ENCODE data around the gene FHOD3. TPM values are rescaled to one million over a fixed set of nuclear protein-coding genes. Genes with fewer than 3 reads are reported as not detected.
A peak's percentile ranks its signal among the peaks of the same experiment; 100 is the strongest.

The FHOD3 gene
- total RNA-seq, 3 donors from 2014 or later: 2.7 to 14.4 (median 4.0) TPM

GRCh38 chr18:36490897-36491296, 193.4 kb downstream of the FHOD3 start:
- Histone ChIP-seq H3K36me3 (ENCODE audit: low read depth) (no peaks in the 10 kb centered on the region), H3K4me1 (ENCODE audit: low read depth) (no peaks in the 10 kb centered on the region), H3K9me3 (no peaks in the 10 kb centered on the region), H3K4me3 (no peak overlapping the region)
- intact Hi-C loops (cut with DNase I, micrococcal nuclease): no loop called here
- ATAC-seq: no peak
- no peak for TF ChIP-seq CTCF (IDR thresholded peaks at IDR 0.05)
- no peak for DNase-seq

DNA sequence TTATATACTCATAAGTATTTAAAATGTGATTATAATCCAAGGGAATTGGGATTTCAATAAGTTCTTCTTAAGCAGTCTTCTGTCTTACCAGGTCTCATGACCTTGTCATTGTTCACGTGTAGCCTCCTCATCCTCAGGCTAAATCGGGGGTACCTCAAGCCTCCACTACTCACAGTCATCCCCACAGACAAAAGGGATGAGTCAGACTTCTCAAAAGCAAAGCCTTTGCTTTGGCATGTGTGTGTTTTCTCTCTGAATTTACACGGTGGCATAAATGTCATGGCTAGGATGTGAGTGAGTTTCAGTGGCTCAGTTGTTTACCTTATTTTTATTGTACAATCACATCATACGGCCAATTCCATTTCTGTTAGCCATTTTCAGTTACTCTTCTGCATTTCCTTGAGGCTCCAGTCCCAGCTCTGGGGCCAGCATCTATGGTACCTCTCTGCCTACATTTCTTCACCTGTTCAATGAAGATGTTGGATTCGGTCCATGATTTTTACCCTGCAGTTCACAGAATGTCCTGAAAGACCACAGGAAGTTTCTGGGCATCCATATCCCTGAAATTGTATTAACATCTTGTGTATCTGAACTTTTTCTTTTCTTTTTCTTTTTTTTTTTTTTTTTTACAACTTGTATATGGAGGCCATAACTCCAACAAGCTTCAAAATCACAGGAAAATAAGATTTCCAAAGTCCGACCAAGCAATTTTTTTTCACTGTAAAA, 195.3 kb downstream of the FHOD3 start:
- no peaks in the 10 kb centered on the region for H3K9me3 ChIP-seq
- no peak for DNase-seq
- no peak for TF ChIP-seq CTCF (IDR thresholded peaks at IDR 0.05)
- ATAC-seq: no peak
- H3K36me3 ChIP-seq (ENCODE audit: low read depth): no peaks in the 10 kb centered on the region
- no peak overlapping the region for H3K4me3 ChIP-seq
- intact Hi-C loops (cut with DNase I, micrococcal nuclease): no loop called here
- no peaks in the 10 kb centered on the region for H3K4me1 ChIP-seq (ENCODE audit: low read depth)

- H3K4me3 ChIP-seq: no peak overlapping the region
- intact Hi-C loops (cut with DNase I, micrococcal nuclease): no loop called here
- H3K4me1 ChIP-seq (ENCODE audit: low read depth): no peaks in the 10 kb centered on the region
- DNase-seq (peak in 1 of 3 donors; percentile 20), ATAC-seq (peak; percentile 35)
- no peaks in the 10 kb centered on the region for H3K36me3 ChIP-seq (ENCODE audit: low read depth)
- H3K9me3 ChIP-seq: no peaks in the 10 kb centered on the region
- TF ChIP-seq CTCF (IDR thresholded peaks at IDR 0.05): no peak
These were observed 196.0 kb downstream of the FHOD3 start for GRCh38 chr18:36493349-36494159.

- TF ChIP-seq CTCF (IDR thresholded peaks at IDR 0.05): no peak
- Histone ChIP-seq H3K9me3 (no peaks in the 10 kb centered on the region), H3K36me3 (ENCODE audit: low read depth) (no peaks in the 10 kb centered on the region), H3K4me3 (no peak overlapping the region), H3K4me1 (ENCODE audit: low read depth) (no peaks in the 10 kb centered on the region)
- no peak for DNase-seq
- intact Hi-C loops (cut with DNase I, micrococcal nuclease): no loop called here
- no peak for ATAC-seq
These were observed 196.6 kb downstream of the FHOD3 start for GRCh38 chr18:36494160-36494437.

DNA sequence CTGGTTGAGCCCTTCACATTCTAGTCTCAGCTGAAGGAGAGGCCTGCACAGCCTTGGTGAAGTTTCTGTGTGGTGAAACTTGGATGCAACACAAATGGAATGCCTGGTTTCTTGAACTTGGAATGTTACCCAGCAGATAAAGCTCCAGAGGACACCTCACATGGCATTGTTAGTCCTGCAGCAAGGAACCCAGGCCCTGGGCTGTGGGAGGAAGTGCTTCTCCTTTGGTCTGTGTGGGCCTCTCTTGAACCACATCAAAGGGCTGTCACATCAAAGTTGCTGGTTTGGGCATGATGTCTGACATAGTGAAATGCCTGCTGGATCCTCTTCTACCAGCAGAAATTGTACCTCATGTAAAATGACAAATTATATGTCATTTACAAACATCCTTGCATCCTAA, 198.5 kb downstream of the FHOD3 start:
- Histone ChIP-seq H3K9me3 (no peaks in the 10 kb centered on the region), H3K4me1 (ENCODE audit: low read depth) (no peaks in the 10 kb centered on the region), H3K36me3 (ENCODE audit: low read depth) (no peaks in the 10 kb centered on the region), H3K4me3 (no peak overlapping the region)
- TF ChIP-seq CTCF (IDR thresholded peaks at IDR 0.05): no peak
- intact Hi-C loops (cut with DNase I, micrococcal nuclease): no loop called here
- no peak for DNase-seq
- ATAC-seq: no peak

All from mucosa of descending colon (tissue), 3 donors.